Progenitor cell of endocrine pancreas (in vitro differentiated cells): ENCODE results near the gene RPRD1B. TPM values are rescaled to one million over a fixed set of nuclear protein-coding genes. Genes with fewer than 3 reads are reported as not detected.

ENCODE experiments used
- DNase-seq: peaks from one replicate; pipeline ENCODE4 v3.0.0; 2021; ENCODE audit warnings: low spot score; ENCODE audit not compliant: unreplicated experiment
- H3K27ac Mint-ChIP-seq: 2 replicates; pipeline ENCODE4 v1.8.0; 2021; ENCODE audit warnings: mild to moderate bottlenecking, moderate library complexity, mixed read lengths
- H3K27me3 Mint-ChIP-seq: 2 replicates; pipeline ENCODE4 v1.8.0; 2021; ENCODE audit warnings: mixed read lengths
- H3K36me3 Mint-ChIP-seq: 2 replicates; pipeline ENCODE4 v1.8.0; 2022; ENCODE audit warnings: mixed read lengths; ENCODE audit not compliant: insufficient read depth
- H3K4me1 Mint-ChIP-seq: 2 replicates; pipeline ENCODE4 v1.8.0; 2021; ENCODE audit warnings: low read depth, mixed read lengths
- H3K4me3 Mint-ChIP-seq: 2 replicates; pipeline ENCODE4 v1.8.0; 2021; ENCODE audit warnings: low read depth, mild to moderate bottlenecking, moderate library complexity, mixed read lengths
- H3K9me3 Mint-ChIP-seq: 2 replicates; pipeline ENCODE4 v1.8.0; 2021; ENCODE audit warnings: low read depth, mixed read lengths
- total RNA-seq: library from RNA; stranded (reverse); gene quantifications from 2 replicates; pipeline ENCODE4 v1.2.1, GENCODE V29; 2021
- TF ChIP-seq, protein P1 (sequence below): fragments of 200-600 bp; sonication (generic); IDR thresholded peaks from one replicate; pipeline ENCODE4 v1.5.0; 2021; ENCODE audit warnings: antibody characterized with exemption, mild to moderate bottlenecking; ENCODE audit not compliant: unreplicated experiment

RPRD1B gene
- total RNA-seq, 1 donor from 2014 or later: 31.7 TPM

DNA sequence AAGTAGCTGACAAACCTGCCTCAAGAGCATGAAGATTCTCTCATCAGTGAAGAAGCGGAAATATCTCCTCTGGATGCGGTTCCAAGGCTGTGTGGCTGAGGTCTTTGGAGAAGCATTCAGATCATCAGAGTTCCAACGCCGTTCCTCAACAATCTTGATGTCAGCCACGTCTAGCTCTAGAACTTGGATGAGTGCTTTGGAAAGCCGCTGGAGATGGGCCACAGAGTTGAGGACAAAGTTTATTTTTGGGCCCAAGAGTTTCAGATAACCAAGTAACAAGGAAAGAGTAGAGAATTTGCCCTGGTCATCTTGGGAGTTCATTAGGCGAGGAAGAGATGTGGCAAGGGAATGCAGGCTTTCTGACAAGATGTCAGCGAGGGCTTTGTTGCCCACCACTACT, 21.2 kb upstream of the RPRD1B start:
- no peaks in the 10 kb centered on the region for H3K4me1 Mint-ChIP-seq
- no peak overlapping the region for H3K4me3 Mint-ChIP-seq
- no peaks in the 10 kb centered on the region for H3K27me3 Mint-ChIP-seq
- no peak for DNase-seq
- no peak overlapping the region for H3K27ac Mint-ChIP-seq
- H3K36me3 Mint-ChIP-seq: peaks cover 28% of the 10 kb centered on the region
- TF ChIP-seq, protein P1, sequence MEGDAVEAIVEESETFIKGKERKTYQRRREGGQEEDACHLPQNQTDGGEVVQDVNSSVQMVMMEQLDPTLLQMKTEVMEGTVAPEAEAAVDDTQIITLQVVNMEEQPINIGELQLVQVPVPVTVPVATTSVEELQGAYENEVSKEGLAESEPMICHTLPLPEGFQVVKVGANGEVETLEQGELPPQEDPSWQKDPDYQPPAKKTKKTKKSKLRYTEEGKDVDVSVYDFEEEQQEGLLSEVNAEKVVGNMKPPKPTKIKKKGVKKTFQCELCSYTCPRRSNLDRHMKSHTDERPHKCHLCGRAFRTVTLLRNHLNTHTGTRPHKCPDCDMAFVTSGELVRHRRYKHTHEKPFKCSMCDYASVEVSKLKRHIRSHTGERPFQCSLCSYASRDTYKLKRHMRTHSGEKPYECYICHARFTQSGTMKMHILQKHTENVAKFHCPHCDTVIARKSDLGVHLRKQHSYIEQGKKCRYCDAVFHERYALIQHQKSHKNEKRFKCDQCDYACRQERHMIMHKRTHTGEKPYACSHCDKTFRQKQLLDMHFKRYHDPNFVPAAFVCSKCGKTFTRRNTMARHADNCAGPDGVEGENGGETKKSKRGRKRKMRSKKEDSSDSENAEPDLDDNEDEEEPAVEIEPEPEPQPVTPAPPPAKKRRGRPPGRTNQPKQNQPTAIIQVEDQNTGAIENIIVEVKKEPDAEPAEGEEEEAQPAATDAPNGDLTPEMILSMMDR: no peak
- peaks cover 2% of the 10 kb centered on the region for H3K9me3 Mint-ChIP-seq

DNA sequence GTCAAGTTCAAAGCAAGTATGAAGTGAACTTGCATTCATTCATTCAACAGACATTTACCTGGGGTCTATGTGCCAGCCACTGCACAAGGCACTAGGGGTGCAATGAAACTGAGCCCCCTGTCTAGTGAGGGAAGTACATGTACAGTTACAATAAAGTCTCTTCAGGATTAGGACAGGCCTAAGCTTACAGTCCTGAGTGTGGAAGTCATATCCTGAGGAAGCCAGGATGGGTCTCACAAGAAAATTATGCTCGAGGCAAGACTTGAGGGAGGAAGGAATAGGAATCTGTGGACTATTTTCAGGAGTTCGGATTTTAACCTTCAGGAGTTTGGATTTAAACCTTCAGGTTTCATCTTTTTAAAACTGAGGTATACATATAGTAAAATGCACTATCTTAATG, 19.7 kb upstream of the RPRD1B start:
- Mint-ChIP-seq H3K4me1 (no peaks in the 10 kb centered on the region), H3K9me3 (peaks cover 10% of the 10 kb centered on the region), H3K27ac (no peak overlapping the region), H3K36me3 (peaks cover 35% of the 10 kb centered on the region), H3K27me3 (no peaks in the 10 kb centered on the region), H3K4me3 (no peak overlapping the region)
- no peak for DNase-seq
- TF ChIP-seq, protein P1: no peak

DNA sequence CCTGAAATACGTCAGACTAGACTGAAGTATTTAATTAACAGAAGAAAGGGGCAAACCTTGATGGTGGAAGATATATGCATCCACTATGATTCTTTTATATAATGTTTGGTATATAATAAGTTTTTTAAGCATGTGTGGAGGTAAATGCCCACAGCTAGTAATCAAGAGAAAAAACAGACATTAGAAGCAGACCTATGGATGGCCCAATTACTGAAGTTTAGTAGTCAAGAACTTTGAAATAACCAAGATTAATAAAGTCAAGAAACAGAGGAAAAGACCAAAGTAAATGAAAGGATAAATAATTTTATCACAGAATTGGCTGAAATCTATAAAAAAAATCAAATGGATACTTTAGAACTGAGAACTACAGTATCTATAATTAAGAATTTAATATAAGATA, 15.6 kb upstream of the RPRD1B start:
- TF ChIP-seq, protein P1: no peak
- H3K4me3 Mint-ChIP-seq: no peak overlapping the region
- no peak overlapping the region for H3K27ac Mint-ChIP-seq
- no peaks in the 10 kb centered on the region for H3K4me1 Mint-ChIP-seq
- DNase-seq: no peak
- peaks cover 16% of the 10 kb centered on the region for H3K9me3 Mint-ChIP-seq
- peaks cover 36% of the 10 kb centered on the region for H3K36me3 Mint-ChIP-seq
- no peaks in the 10 kb centered on the region for H3K27me3 Mint-ChIP-seq

DNA sequence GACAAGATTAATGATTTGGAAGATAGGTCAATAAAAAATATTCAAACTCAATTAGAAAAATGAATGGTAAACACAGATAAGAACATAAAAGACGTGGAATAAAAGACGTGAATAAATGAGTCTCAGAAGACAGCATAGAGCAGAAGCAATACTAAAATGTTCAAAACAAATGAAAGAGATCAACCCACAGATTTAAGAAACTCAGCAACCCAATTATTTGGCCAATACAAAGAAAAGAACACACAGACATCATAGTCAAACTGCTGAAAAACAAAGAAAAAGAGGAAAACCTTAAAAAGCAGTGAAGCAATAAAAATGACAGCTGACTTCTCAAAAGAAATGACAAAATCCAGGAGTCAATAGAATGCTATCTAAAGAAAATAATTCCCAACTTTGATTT, 15.2 kb upstream of the RPRD1B start:
- TF ChIP-seq, protein P1: no peak
- no peak for DNase-seq
- peaks cover 16% of the 10 kb centered on the region for H3K9me3 Mint-ChIP-seq
- peaks cover under 1% of the 10 kb centered on the region for H3K4me1 Mint-ChIP-seq
- H3K27ac Mint-ChIP-seq: no peak overlapping the region
- H3K4me3 Mint-ChIP-seq: no peak overlapping the region
- H3K36me3 Mint-ChIP-seq: peaks cover 31% of the 10 kb centered on the region
- H3K27me3 Mint-ChIP-seq: no peaks in the 10 kb centered on the region

DNA sequence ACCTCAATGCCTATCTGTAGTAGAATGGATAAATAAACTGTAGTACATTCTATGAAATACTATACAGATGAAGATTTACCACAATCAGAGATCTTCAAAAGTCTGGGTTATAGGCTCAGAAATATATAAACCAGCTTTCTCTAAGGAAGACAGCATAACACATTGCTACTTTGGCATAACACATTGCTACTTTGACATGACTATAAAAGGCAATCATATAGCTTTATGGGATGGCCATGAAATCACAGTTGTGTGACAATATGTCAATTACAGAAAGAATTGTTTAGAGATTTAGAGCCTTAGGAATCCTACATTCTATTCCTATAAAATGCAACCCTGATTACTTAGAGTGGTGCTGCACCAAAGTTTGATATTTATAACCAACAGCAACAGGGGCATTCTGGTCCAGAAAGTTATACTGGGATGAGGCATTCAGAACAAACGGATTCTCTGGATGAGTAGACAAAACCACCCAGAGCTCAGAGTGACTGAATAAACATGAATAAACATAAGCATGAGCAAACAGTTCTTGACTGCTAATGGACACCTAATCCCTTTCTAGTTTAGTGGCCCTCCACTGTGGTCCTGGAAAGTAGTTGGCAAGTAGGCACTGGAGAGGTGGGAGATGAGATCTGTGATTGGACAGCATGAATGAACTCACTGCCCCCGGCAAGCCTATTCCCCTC, 12.3 kb upstream of the RPRD1B start:
- TF ChIP-seq, protein P1: no peak
- no peak for DNase-seq
- peaks cover 16% of the 10 kb centered on the region for H3K9me3 Mint-ChIP-seq
- no peaks in the 10 kb centered on the region for H3K27me3 Mint-ChIP-seq
- no peak overlapping the region for H3K27ac Mint-ChIP-seq
- H3K4me1 Mint-ChIP-seq: peaks cover 5% of the 10 kb centered on the region
- no peak overlapping the region for H3K4me3 Mint-ChIP-seq
- peaks cover 29% of the 10 kb centered on the region for H3K36me3 Mint-ChIP-seq
